Skeletal muscle tissue (tissue), 4 donors: Measurements from ENCODE around the gene PAPLN. TPM values are rescaled to one million over a fixed set of nuclear protein-coding genes. Genes with fewer than 3 reads are reported as not detected.

Experiments used
- H3K27ac ChIP-seq: one replicate; pipeline ENCODE4 v1.7.0; 2013; ENCODE audit warnings: mild to moderate bottlenecking, low read depth, low read length, inconsistent platforms
- H3K27me3 ChIP-seq, 3 donors: one replicate each; pipeline ENCODE4 v1.7.0; 2013; ENCODE audit warnings: low read length in 3 of 3; ENCODE audit not compliant: control insufficient read depth in 3 of 3, insufficient read depth in 3 of 3
- H3K36me3 ChIP-seq, 3 donors: one replicate each; pipeline ENCODE4 v1.7.0; 2013; ENCODE audit warnings: low read length in 3 of 3; ENCODE audit not compliant: control insufficient read depth in 3 of 3, insufficient read depth in 3 of 3
- H3K4me1 ChIP-seq, 3 donors: one replicate each; pipeline ENCODE4 v1.7.0; 2013; ENCODE audit warnings: low read length in 3 of 3, mild to moderate bottlenecking in 3 of 3; ENCODE audit not compliant: control insufficient read depth in 3 of 3, insufficient read depth in 3 of 3
- H3K4me3 ChIP-seq, 3 donors: one replicate each; pipeline ENCODE4 v1.7.0; 2013; ENCODE audit warnings: low read length in 3 of 3
- H3K9ac ChIP-seq, 3 donors: one replicate each; pipeline ENCODE4 v1.7.0; 2013; ENCODE audit warnings: low read length in 3 of 3, mild to moderate bottlenecking in 3 of 3, moderate library complexity in 2 of 3, low read depth in 1 of 3
- H3K9me3 ChIP-seq, 3 donors: one replicate each; pipeline ENCODE4 v1.7.0; 2013; ENCODE audit warnings: low read length in 3 of 3; ENCODE audit not compliant: control insufficient read depth in 3 of 3
- total RNA-seq: library from RNA; depleted of rRNA; stranded (reverse); fragments of >200 nt; gene quantifications from one replicate; pipeline ENCODE4 v1.2.3, GENCODE V29; 2014
- donor health status: Osteomylitis.

The PAPLN gene
- total RNA-seq, 1 donor from 2014 or later, result 1.6 TPM

DNA sequence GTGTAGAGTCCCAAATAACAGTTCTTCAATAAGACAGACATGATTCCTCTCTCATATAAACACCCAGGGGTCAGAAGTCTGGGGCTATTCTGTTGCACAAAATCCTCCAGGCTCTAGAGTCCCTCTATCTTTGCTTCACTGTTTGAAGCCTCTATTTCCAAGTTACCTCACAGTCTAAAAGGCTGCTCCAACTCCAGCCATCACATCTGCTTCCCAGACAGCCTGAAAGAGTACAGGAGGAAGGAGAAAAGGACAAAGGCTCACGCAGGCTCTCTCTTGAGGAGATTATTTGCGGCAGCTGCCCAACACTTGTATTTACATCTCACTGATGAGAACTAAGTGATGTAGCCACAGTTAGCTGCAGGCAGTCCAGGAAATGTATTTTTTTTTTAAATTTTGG is 6.4 kb downstream of the PAPLN start:
- Histone ChIP-seq H3K4me3 (no peak overlapping the region), H3K36me3 (no peaks in the 10 kb centered on the region), H3K27ac (no peak overlapping the region), H3K27me3 (peaks cover 16 to 51% (median 46%) of the 10 kb centered on the region in 3 donors), H3K9ac (no peak overlapping the region), H3K4me1 (peaks cover 4 to 18% (median 10%) of the 10 kb centered on the region in 3 donors), H3K9me3 (no peaks in the 10 kb centered on the region)

DNA sequence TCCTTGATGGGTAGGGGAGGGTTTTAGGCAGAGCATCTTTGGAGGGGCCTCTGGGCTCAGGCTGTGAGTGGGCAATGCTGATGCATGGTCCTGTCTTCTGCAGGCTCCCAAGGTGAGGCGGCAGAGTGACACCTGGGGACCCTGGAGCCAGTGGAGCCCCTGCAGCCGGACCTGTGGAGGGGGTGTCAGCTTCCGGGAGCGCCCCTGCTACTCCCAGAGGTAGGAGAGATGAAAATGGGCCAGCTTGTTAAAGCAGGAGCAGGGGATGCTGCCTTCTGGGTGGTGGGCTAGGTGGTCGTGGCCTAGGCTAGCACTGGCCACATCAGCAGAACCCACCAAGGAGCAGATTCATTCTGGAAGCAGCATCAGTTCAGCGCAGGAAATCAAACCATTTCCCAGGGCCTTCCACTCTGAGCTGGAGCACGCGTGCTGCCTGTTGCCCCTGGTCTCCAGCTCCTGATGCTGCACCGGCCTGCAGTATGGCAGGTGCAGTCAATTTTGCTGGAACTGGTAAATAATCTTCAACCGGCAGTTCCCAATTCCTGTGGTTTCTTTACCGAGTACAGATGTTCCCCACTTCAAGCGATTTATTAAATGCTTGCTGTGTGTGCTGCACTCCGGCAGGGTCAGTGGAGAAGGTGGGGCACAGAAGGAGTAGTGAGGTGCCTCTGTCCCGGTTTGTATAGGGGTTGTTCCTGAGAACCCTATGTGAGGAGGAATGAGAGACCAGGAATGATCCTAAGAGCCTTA is 7.4 kb downstream of the PAPLN start:
- peaks cover 0 to 10% (median 5%) of the 10 kb centered on the region in 3 donors for H3K4me1 ChIP-seq
- H3K36me3 ChIP-seq, result no peaks in the 10 kb centered on the region
- H3K27ac ChIP-seq, result no peak overlapping the region
- H3K4me3 ChIP-seq, result no peak overlapping the region
- no peak overlapping the region for H3K9ac ChIP-seq
- H3K27me3 ChIP-seq, result peaks cover 9 to 42% (median 38%) of the 10 kb centered on the region in 3 donors
- no peaks in the 10 kb centered on the region for H3K9me3 ChIP-seq

DNA sequence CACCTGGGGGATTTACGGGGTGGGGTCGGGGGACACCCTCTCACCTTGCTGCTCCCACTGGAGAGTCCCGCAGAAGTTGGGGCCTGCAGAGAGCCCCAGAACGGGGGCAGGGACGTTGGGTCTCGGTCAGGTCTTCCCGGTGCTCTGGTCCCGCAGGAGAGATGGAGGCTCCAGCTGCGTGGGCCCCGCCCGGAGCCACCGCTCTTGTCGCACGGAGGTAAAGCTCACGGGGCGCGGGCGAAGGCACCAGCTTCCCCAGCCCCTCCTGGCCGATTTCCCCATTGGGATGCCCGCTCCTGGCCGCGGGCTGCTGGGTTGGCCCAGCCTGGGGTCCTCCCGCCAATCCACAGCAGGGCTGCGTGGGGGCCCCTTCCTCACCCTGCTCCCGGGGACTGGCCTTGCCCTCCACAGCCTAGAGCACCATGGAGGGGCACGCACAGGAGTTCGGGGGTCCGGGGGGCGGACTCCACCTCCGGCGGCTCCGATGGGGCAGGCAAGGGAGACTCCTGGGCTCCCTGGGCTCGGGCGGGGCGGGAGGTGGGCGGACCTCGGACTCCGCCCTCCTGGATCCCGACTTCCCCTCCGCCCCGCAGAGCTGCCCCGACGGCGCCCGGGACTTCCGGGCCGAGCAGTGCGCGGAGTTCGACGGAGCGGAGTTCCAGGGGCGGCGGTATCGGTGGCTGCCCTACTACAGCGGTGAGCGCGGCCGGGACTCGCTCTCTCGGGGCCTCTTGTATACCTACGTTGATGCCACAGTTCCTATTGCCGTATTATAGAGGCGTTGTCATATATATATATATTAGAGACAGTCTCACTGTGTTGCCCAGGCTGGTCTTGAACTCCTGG is 8.4 kb downstream of the PAPLN start:
- H3K9me3 ChIP-seq, result no peaks in the 10 kb centered on the region
- peak overlapping the region; percentile 30 to 56 (median 43) for H3K4me3 ChIP-seq
- H3K9ac ChIP-seq, result peak overlapping the region in 2 of 3 donors; percentile 23 to 33
- peaks cover 6 to 36% (median 32%) of the 10 kb centered on the region in 3 donors for H3K27me3 ChIP-seq
- no peak overlapping the region for H3K27ac ChIP-seq
- no peaks in the 10 kb centered on the region for H3K36me3 ChIP-seq
- peaks cover 0 to 6% (median 3%) of the 10 kb centered on the region in 3 donors for H3K4me1 ChIP-seq

DNA sequence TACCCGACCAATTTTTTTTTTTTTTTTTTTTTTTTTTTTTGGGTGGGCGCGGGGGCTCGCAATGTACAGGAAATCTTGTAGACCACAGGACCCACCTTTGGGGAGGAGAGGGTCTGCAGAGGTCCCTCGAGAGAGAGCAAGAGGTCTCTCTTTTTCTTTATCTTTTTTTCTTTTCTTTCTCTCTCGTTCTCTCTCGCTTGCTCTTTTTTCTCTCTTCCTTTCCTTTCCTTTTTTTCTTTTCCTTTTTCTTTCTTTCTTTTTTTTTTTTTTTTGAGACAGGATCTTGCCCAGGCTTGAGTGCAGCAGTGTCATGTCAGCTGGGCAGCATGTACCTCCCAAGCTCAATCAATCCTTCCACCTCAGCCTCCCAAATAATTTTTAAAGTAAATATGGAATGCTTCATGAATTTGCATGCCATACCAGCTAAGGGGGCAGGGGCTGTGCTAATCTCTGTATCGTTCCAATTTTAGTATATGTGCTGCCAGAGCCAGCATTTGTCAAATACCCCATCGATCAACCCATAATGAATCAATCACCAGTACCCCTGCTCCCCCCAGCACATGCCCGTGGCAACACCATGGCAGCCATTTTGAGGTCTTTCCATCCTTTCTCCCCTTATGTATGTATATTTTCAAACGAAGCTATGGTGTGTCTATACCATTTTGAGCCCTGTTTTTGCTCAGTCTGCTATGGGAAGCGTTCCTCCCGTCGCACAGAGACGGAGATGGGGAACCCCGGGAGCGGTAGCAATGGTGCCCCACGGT is 9.3 kb downstream of the PAPLN start:
- H3K9me3 ChIP-seq, result no peaks in the 10 kb centered on the region
- no peak overlapping the region for H3K27ac ChIP-seq
- H3K9ac ChIP-seq, result no peak overlapping the region
- H3K27me3 ChIP-seq, result peaks cover 6 to 33% (median 32%) of the 10 kb centered on the region in 3 donors
- peak overlapping the region; percentile 30 to 56 (median 43) for H3K4me3 ChIP-seq
- no peaks in the 10 kb centered on the region for H3K36me3 ChIP-seq
- H3K4me1 ChIP-seq, result peaks cover 0 to 6% (median 3%) of the 10 kb centered on the region in 3 donors

DNA sequence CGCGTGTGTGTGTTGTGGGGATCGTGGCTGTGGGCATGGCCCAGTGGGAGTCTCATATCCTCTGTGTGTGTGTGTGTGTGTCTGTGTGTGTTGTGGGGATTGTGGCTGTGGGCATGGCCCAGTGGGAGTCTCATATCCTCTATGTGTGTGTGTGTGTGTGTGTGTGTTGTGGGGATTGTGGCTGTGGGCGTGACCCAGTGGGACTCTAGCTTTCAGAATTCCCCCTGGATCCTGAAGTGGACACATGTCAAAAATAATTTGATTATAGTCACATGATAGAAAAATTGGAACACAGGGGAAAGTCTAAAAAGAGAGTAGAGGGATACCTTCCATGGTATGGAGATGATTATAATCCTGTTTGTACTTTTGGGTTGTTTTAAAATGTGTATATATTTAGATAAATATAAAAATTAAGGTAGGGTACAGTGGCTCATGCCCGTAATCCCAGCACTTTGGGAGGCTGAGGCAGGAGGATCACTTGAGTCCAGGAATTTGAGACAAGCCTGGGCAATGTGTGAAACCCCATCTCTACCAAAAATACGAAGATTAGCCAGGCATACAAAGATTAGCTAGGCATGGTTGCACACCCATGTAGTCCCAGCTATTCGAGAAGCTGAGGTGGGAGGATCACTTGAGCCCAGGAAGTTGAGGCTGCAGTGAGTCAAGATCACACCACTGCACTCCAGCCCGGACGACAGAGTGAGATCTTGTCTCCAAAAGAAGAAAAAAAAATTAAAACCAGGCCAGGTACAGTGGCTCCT is 11.0 kb downstream of the PAPLN start:
- Histone ChIP-seq H3K9me3 (no peaks in the 10 kb centered on the region), H3K36me3 (no peaks in the 10 kb centered on the region), H3K27me3 (peaks cover 6 to 28% (median 26%) of the 10 kb centered on the region in 3 donors), H3K4me3 (no peak overlapping the region), H3K27ac (no peak overlapping the region), H3K4me1 (peaks cover 0 to 3% (median 0%) of the 10 kb centered on the region in 3 donors), H3K9ac (no peak overlapping the region)

DNA sequence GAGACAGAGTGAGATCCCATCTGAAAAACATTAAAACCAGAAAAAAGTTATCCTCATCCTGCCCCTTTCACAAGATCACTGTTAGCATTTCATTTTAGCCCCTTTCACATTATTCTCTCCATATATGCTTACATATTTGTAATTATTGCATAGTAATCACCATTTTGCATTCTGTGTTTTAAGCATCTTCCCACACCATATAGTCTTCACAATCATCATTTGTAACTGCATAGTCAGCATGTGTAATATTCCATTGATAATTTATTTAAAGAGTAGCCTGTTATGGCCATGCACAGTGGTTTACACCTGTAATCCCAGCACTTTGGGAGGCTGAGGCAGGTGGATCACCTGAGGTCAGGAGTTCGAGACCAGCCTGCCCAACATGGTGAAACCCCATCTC is 11.8 kb downstream of the PAPLN start:
- H3K27ac ChIP-seq, result no peak overlapping the region
- H3K9ac ChIP-seq, result no peak overlapping the region
- H3K27me3 ChIP-seq, result peaks cover 6 to 22% (median 21%) of the 10 kb centered on the region in 3 donors
- H3K4me1 ChIP-seq, result peaks cover 0 to 3% (median 0%) of the 10 kb centered on the region in 3 donors
- H3K36me3 ChIP-seq, result no peaks in the 10 kb centered on the region
- no peaks in the 10 kb centered on the region for H3K9me3 ChIP-seq
- no peak overlapping the region for H3K4me3 ChIP-seq

DNA sequence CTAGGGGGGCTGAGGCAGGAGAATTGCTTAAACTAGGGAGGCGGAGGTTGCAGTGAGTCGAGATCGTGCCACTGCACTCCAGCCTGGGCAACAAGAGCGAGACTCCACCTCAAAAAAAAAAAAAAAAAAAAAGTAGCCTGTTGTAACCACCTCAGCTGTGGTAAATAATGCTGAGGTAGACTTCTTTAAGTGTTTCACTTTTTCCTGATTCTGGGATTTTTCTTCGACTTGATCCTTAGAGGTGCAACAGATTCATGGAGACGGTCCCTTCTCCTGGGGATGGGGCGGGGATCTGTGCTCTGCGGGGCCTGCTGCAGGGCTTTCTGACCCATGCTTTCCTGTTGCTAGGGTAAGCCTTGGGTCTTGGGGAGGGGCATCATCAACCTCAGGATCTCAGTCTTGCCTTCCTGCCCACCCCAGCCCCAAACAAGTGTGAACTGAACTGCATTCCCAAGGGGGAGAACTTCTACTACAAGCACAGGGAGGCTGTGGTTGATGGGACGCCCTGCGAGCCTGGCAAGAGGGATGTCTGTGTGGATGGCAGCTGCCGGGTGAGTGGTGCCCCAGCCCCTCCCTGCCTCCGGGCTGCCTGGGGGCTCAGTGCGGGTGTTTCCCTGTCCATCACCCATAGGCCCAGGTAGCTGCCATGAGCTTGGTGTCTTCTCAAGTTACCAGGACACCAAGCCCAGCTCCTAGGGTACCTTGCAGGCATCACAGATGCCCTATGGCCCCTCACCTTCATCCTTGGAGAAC is 12.4 kb downstream of the PAPLN start:
- Histone ChIP-seq H3K36me3 (no peaks in the 10 kb centered on the region), H3K4me1 (peaks cover 0 to 3% (median 0%) of the 10 kb centered on the region in 3 donors), H3K4me3 (no peak overlapping the region), H3K27me3 (peaks cover under 1 to 17% (median 14%) of the 10 kb centered on the region in 3 donors), H3K9ac (no peak overlapping the region), H3K9me3 (no peaks in the 10 kb centered on the region), H3K27ac (no peak overlapping the region)

DNA sequence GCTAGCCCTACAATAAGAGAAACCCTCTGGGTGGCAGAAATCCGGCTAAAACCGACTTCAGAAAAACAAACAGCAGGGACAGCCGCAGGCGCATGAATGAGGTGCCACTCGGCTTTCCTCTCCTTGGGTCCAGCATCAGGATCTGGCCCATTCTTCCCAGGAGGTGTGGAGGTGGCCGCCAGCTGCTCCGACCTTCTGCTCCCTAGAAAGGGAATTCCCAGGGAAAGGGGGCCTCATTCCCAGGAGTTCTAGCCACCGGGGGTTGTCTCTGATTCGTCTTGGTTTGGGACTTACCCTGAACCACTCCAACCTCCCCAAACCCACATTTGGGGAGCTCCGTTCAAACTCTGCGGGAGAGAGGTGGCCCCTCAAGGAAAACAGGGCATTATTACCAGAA is 13.0 kb downstream of the PAPLN start:
- no peaks in the 10 kb centered on the region for H3K36me3 ChIP-seq
- H3K27ac ChIP-seq, result no peak overlapping the region

More for the DNA sequence above, 13.0 kb downstream of the PAPLN start:
- Histone ChIP-seq H3K4me1 (peaks cover 0 to 3% (median 0%) of the 10 kb centered on the region in 3 donors), H3K27me3 (peaks cover 0 to 11% (median 10%) of the 10 kb centered on the region in 3 donors), H3K9me3 (no peaks in the 10 kb centered on the region), H3K4me3 (no peak overlapping the region), H3K9ac (no peak overlapping the region)
